Neural cell (in vitro differentiated cells): ENCODE measurements around the gene NLRP12. TPM values are rescaled to one million over a fixed set of nuclear protein-coding genes. Genes with fewer than 3 reads are reported as not detected.
A peak's percentile ranks its signal among the peaks of the same experiment; 100 is the strongest.

Experiments
- H2AFZ ChIP-seq: fragments of 200-600, 300-800 bp; sonication (generic), shearing (Covaris generic); 2 replicates; pipeline ENCODE4 v1.6.0; 2014; ENCODE audit warnings: low read depth, mild to moderate bottlenecking, antibody characterized with exemption, low read length, moderate library complexity
- H3F3A ChIP-seq: fragments of 200-600 bp; shearing (Covaris generic); 2 replicates; pipeline ENCODE4 v1.6.1; 2016; ENCODE audit warnings: mild to moderate bottlenecking, moderate library complexity, mixed read lengths, antibody characterized with exemption, low read length; ENCODE audit not compliant: insufficient read depth, poor library complexity, severe bottlenecking
- H3K27ac ChIP-seq: fragments of 200-600, 300-800 bp; sonication (generic), shearing (Covaris generic); 2 replicates; pipeline ENCODE4 v1.5.1; 2014; ENCODE audit warnings: mild to moderate bottlenecking, low read length, moderate library complexity
- H3K27me3 ChIP-seq: fragments of 300-800, 200-600 bp; sonication (generic), shearing (Covaris generic); 2 replicates; pipeline ENCODE4 v1.6.0; 2014; ENCODE audit warnings: mild to moderate bottlenecking, low read depth, low read length, moderate library complexity; ENCODE audit not compliant: insufficient read depth
- H3K36me3 ChIP-seq: fragments of 300-800, 200-600 bp; sonication (generic), shearing (Covaris generic); 2 replicates; pipeline ENCODE4 v1.5.1; 2014; ENCODE audit warnings: mild to moderate bottlenecking, antibody characterized with exemption, low read length, moderate library complexity; ENCODE audit not compliant: insufficient read depth
- H3K4me2 ChIP-seq: fragments of 300-800, 200-600 bp; sonication (generic), shearing (Covaris generic); 2 replicates; pipeline ENCODE4 v1.6.0; 2014; ENCODE audit warnings: mild to moderate bottlenecking, low read length
- H3K4me3 ChIP-seq: fragments of 300-800, 200-600 bp; sonication (generic), shearing (Covaris generic); 2 replicates; pipeline ENCODE4 v1.5.1; 2014; ENCODE audit warnings: mild to moderate bottlenecking, low read length, moderate library complexity
- H3K79me2 ChIP-seq: fragments of 200-600 bp; shearing (Covaris generic); replicated peaks from 2 replicates; pipeline ENCODE4 v1.6.0; 2014; ENCODE audit warnings: mild to moderate bottlenecking, low read length, moderate library complexity; ENCODE audit not compliant: insufficient read depth
- H3K9ac ChIP-seq: fragments of 300-800, 200-600 bp; sonication (generic), shearing (Covaris generic); 2 replicates; pipeline ENCODE4 v1.6.1; 2016; ENCODE audit warnings: mild to moderate bottlenecking, low read length, mixed read lengths
- H3K9me2 ChIP-seq: fragments of 200-600 bp; shearing (Covaris generic); 2 replicates; pipeline ENCODE4 v1.6.1; 2016; ENCODE audit warnings: mild to moderate bottlenecking, low read length, mixed read lengths; ENCODE audit not compliant: insufficient read depth
- H3K9me3 ChIP-seq: fragments of 200-600, 300-800 bp; sonication (generic), shearing (Covaris generic); 2 replicates; pipeline ENCODE4 v1.6.1; 2016; ENCODE audit warnings: mild to moderate bottlenecking, mixed run types, low read length, moderate library complexity, mixed read lengths
- H4K20me1 ChIP-seq: fragments of 200-600 bp; shearing (Covaris generic); 2 replicates; pipeline ENCODE4 v1.6.1; 2016; ENCODE audit warnings: mild to moderate bottlenecking, mixed run types; ENCODE audit not compliant: insufficient read depth
- CTCF ChIP-seq: fragments of 450-650 bp; IDR thresholded peaks from 2 replicates; pipeline ENCODE4 v1.5.1; 2014; ENCODE audit warnings: antibody characterized with exemption, mild to moderate bottlenecking, moderate library complexity; ENCODE audit not compliant: poor library complexity, severe bottlenecking
- EP300 ChIP-seq: fragments of 450-650 bp; conservative IDR thresholded peaks from 2 replicates; pipeline ENCODE4 v1.6.1; 2014; ENCODE audit warnings: antibody characterized with exemption, mild to moderate bottlenecking, moderate library complexity; ENCODE audit not compliant: poor library complexity, severe bottlenecking
- EZH2 ChIP-seq: fragments of 200-600, 300-800 bp; shearing (Covaris generic), sonication (generic); IDR thresholded peaks from 2 replicates; pipeline ENCODE4 v1.6.1; 2014; ENCODE audit warnings: antibody characterized with exemption, low read length, borderline replicate concordance, mild to moderate bottlenecking; ENCODE audit not compliant: insufficient read depth, poor library complexity, severe bottlenecking
- MXI1 ChIP-seq: fragments of 450-650 bp; conservative IDR thresholded peaks from 2 replicates; pipeline ENCODE4 v1.6.1; 2014; ENCODE audit warnings: antibody characterized with exemption, mild to moderate bottlenecking; ENCODE audit not compliant: poor library complexity, severe bottlenecking
- POLR2AphosphoS5 ChIP-seq: IDR thresholded peaks from 2 replicates; pipeline ENCODE4 v1.6.1; 2012
- RAD21 ChIP-seq: fragments of 450-650 bp; conservative IDR thresholded peaks from 2 replicates; pipeline ENCODE4 v1.6.1; 2014; ENCODE audit warnings: antibody characterized with exemption, mild to moderate bottlenecking, moderate library complexity
- REST ChIP-seq: IDR thresholded peaks from 2 replicates; pipeline ENCODE4 v1.6.1; 2012; ENCODE audit warnings: borderline replicate concordance
- SMC3 ChIP-seq: fragments of 450-650 bp; conservative IDR thresholded peaks from 2 replicates; pipeline ENCODE4 v1.6.1; 2014; ENCODE audit warnings: antibody characterized with exemption, mild to moderate bottlenecking, moderate library complexity; ENCODE audit not compliant: poor library complexity
- TAF1 ChIP-seq: IDR thresholded peaks from 2 replicates; pipeline ENCODE4 v1.6.1; 2012; ENCODE audit warnings: low read depth
- polyA plus RNA-seq: library from polyadenylated mRNA; depleted of rRNA; stranded (reverse); fragments of >200 nt; gene quantifications from 2 replicates; pipeline ENCODE4 v1.2.3, GENCODE V29; 2014

NLRP12 gene
- polyA plus RNA-seq, 1 donor from 2014 or later: not detected

- H3F3A ChIP-seq: no peaks in the 10 kb centered on the region
- H3K36me3 ChIP-seq: no peaks in the 10 kb centered on the region
- peaks cover 11% of the 10 kb centered on the region for H3K79me2 ChIP-seq
- H3K4me2 ChIP-seq: peak overlapping the region; percentile 79
- peak; percentile 41 for TF ChIP-seq EP300
- TF ChIP-seq EZH2: no peak
- no peak for TF ChIP-seq SMC3
- TF ChIP-seq RAD21: no peak
- peak; percentile 26 for TF ChIP-seq MXI1
- peak; percentile 92 for TF ChIP-seq REST
- no peak for TF ChIP-seq CTCF
- peak; percentile 79 for TF ChIP-seq POLR2AphosphoS5
- peak; percentile 92 for TF ChIP-seq TAF1
- H3K4me3 ChIP-seq: peak overlapping the region; percentile 88
- peak overlapping the region; percentile 85 for H3K27ac ChIP-seq
- H4K20me1 ChIP-seq: peaks cover 14% of the 10 kb centered on the region
- no peaks in the 10 kb centered on the region for H3K27me3 ChIP-seq
- no peaks in the 10 kb centered on the region for H3K9me3 ChIP-seq
- no peaks in the 10 kb centered on the region for H3K9me2 ChIP-seq
- peak overlapping the region; percentile 90 for H2AFZ ChIP-seq
- peak overlapping the region; percentile 87 for H3K9ac ChIP-seq
Observed at GRCh38 chr19:53865918-53866864, 42.1 kb upstream of the NLRP12 start.

GRCh38 chr19:53865523-53865917, 41.4 kb upstream of the NLRP12 start:
- peak overlapping the region; percentile 88 for H3K4me3 ChIP-seq
- no peaks in the 10 kb centered on the region for H3K9me2 ChIP-seq
- peak overlapping the region; percentile 85 for H3K27ac ChIP-seq
- no peaks in the 10 kb centered on the region for H3K27me3 ChIP-seq
- H3F3A ChIP-seq: no peaks in the 10 kb centered on the region
- H3K36me3 ChIP-seq: no peaks in the 10 kb centered on the region
- H3K9ac ChIP-seq: peak overlapping the region; percentile 87
- H4K20me1 ChIP-seq: peaks cover 14% of the 10 kb centered on the region
- H2AFZ ChIP-seq: peak overlapping the region; percentile 90
- no peaks in the 10 kb centered on the region for H3K9me3 ChIP-seq
- H3K79me2 ChIP-seq: peaks cover 11% of the 10 kb centered on the region
- H3K4me2 ChIP-seq: peak overlapping the region; percentile 62
- peak; percentile 39 for TF ChIP-seq SMC3
- peak; percentile 33 for TF ChIP-seq RAD21
- peak; percentile 50 for TF ChIP-seq CTCF
- TF ChIP-seq TAF1: no peak
